ENCODE measurements around the gene BBLN.

DNA sequence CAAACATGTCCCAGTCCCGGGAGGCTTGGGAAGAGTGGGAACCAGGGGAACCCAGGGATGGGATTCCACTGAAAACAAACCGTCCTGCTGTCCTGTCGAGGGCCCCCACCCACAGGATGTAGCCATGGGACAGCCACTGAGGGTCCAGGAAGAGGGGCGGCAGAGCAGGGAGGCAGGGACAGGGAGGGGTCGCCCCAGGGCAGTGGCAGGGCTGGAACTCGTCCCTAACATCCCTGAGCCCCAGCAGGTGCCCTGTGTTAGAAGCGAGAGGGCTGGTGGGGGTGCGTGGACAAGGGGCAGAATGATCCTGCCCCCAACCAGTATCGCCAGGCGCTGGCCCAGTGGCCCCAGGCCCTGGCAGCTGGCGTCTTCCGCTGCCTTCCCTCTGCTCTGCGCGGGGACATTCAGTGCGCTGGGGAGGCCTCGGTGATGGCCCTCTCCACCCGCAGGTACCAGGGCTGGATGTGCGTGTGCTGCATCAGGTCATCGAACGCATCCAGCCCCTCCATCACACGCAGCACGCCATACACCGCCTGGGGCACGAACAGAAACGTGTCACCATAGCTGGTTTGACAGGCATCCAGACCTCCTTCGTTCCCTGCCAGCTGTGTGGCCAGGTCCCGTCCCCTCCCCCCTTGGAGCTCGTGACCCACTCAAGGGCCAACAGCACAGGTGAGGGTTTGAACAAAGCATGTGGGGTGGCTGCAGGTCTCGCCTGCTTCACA, 39.2 kb upstream of the BBLN start:
- TF ChIP-seq, protein P1, sequence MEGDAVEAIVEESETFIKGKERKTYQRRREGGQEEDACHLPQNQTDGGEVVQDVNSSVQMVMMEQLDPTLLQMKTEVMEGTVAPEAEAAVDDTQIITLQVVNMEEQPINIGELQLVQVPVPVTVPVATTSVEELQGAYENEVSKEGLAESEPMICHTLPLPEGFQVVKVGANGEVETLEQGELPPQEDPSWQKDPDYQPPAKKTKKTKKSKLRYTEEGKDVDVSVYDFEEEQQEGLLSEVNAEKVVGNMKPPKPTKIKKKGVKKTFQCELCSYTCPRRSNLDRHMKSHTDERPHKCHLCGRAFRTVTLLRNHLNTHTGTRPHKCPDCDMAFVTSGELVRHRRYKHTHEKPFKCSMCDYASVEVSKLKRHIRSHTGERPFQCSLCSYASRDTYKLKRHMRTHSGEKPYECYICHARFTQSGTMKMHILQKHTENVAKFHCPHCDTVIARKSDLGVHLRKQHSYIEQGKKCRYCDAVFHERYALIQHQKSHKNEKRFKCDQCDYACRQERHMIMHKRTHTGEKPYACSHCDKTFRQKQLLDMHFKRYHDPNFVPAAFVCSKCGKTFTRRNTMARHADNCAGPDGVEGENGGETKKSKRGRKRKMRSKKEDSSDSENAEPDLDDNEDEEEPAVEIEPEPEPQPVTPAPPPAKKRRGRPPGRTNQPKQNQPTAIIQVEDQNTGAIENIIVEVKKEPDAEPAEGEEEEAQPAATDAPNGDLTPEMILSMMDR (IDR thresholded peaks at IDR 0.05 in 4 of 5, conservative IDR thresholded peaks at IDR 0.05 in 1 of 5) = no peak
- TF ChIP-seq POLR2A (IDR thresholded peaks at IDR 0.05) = no peak
